Calu3 (cell line): Measurements from ENCODE around the gene SH3PXD2A. TPM values are rescaled to one million over a fixed set of nuclear protein-coding genes. Genes with fewer than 3 reads are reported as not detected.

Experiments
- BruUV-seq: library from RNA; stranded (reverse); fragments of 400-500 nt; replicated peaks from 2 replicates; lab custom pipeline; 2021; lab: Mats Ljungman, UMichigan
- CTCF ChIA-PET: fragments of 300-600 bp; sonication (Branson Sonifier 250); formaldehyde crosslinking; loops from one replicate; lab custom pipeline; 2022; ENCODE audit warnings: antibody characterized with exemption; lab: Charles Lee
- DNase-seq: peaks from one replicate; pipeline ENCODE4 v3.0.0; 2022
- H3K27ac Mint-ChIP-seq: one replicate; pipeline ENCODE4 v1.8.0; 2022; ENCODE audit warnings: mixed read lengths; ENCODE audit not compliant: unreplicated experiment
- H3K27me3 Mint-ChIP-seq: one replicate; pipeline ENCODE4 v1.8.0; 2022; ENCODE audit warnings: mixed read lengths; ENCODE audit not compliant: unreplicated experiment
- H3K36me3 Mint-ChIP-seq: one replicate; pipeline ENCODE4 v1.8.0; 2022; ENCODE audit warnings: mild to moderate bottlenecking, moderate library complexity, mixed read lengths; ENCODE audit not compliant: insufficient read depth, unreplicated experiment
- H3K4me1 Mint-ChIP-seq: one replicate; pipeline ENCODE4 v1.8.0; 2022; ENCODE audit warnings: mild to moderate bottlenecking, low read depth, mixed read lengths; ENCODE audit not compliant: unreplicated experiment
- H3K4me3 Mint-ChIP-seq: one replicate; pipeline ENCODE4 v1.8.0; 2022; ENCODE audit warnings: mild to moderate bottlenecking, low read depth, moderate library complexity, mixed read lengths; ENCODE audit not compliant: unreplicated experiment
- H3K9me3 Mint-ChIP-seq: one replicate; pipeline ENCODE4 v1.8.0; 2022; ENCODE audit warnings: low read depth, mixed read lengths; ENCODE audit not compliant: unreplicated experiment
- intact Hi-C: fragments of 100-400 bp; cut with micrococcal nuclease; formaldehyde crosslinking; loops from one replicate; pipeline ENCODE4 v1.10.0; 2022; ENCODE audit not compliant: unreplicated experiment
- total RNA-seq: library from RNA; stranded (reverse); gene quantifications from 2 replicates; pipeline ENCODE4 v1.2.3, GENCODE V29; 2022
- TF ChIP-seq, protein P1 (sequence below): fragments of 200-600 bp; IDR thresholded peaks from one replicate; pipeline ENCODE4 v1.8.0; 2022; ENCODE audit warnings: antibody characterized with exemption; ENCODE audit not compliant: unreplicated experiment

SH3PXD2A gene
- total RNA-seq, 1 experiment from 2014 or later, result 7.5 TPM

- Mint-ChIP-seq H3K9me3 (no peaks in the 10 kb centered on the region), H3K36me3 (no peaks in the 10 kb centered on the region), H3K4me1 (no peaks in the 10 kb centered on the region), H3K27me3 (peaks cover 51% of the 10 kb centered on the region), H3K27ac (no peak overlapping the region), H3K4me3 (no peak overlapping the region)
- no peak for DNase-seq
- TF ChIP-seq, protein P1, sequence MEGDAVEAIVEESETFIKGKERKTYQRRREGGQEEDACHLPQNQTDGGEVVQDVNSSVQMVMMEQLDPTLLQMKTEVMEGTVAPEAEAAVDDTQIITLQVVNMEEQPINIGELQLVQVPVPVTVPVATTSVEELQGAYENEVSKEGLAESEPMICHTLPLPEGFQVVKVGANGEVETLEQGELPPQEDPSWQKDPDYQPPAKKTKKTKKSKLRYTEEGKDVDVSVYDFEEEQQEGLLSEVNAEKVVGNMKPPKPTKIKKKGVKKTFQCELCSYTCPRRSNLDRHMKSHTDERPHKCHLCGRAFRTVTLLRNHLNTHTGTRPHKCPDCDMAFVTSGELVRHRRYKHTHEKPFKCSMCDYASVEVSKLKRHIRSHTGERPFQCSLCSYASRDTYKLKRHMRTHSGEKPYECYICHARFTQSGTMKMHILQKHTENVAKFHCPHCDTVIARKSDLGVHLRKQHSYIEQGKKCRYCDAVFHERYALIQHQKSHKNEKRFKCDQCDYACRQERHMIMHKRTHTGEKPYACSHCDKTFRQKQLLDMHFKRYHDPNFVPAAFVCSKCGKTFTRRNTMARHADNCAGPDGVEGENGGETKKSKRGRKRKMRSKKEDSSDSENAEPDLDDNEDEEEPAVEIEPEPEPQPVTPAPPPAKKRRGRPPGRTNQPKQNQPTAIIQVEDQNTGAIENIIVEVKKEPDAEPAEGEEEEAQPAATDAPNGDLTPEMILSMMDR, result no peak
- CTCF ChIA-PET, result no interaction called here
- intact Hi-C loops, result no loop called here
- no TSS peak for BruUV-seq
These were observed 294.5 kb downstream of the SH3PXD2A start for GRCh38 chr10:103560886-103561285.

GRCh38 chr10:103559776-103560175 lies 295.6 kb downstream of the SH3PXD2A start:
- peaks cover 57% of the 10 kb centered on the region for H3K27me3 Mint-ChIP-seq
- CTCF ChIA-PET, result no interaction called here
- H3K27ac Mint-ChIP-seq, result no peak overlapping the region
- BruUV-seq, result no TSS peak
- DNase-seq, result no peak
- TF ChIP-seq, protein P1, result no peak
- no peak overlapping the region for H3K4me3 Mint-ChIP-seq
- H3K36me3 Mint-ChIP-seq, result no peaks in the 10 kb centered on the region
- intact Hi-C loops, result no loop called here
- H3K4me1 Mint-ChIP-seq, result no peaks in the 10 kb centered on the region
- no peaks in the 10 kb centered on the region for H3K9me3 Mint-ChIP-seq

DNA sequence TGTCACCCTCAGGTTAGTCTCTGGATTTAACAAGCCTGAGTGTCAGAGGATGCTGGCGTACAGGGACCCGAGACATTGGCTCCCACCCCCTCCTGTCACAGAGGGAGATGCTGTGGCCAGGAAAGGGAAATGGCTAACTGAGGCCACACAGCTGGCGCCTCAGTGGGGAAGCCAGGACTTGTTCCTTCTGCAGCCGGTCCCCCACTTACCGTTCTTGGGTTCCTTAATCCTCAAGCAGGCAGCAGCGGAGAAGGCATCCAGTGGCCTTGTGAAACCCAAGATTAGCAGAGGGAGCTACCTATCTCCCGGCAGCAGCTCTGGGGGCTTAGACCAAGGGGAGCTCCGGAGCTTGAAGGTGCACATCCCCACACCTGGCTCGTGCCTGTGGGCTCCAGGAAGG lies 296.5 kb downstream of the SH3PXD2A start:
- CTCF ChIA-PET, result no interaction called here

DNA sequence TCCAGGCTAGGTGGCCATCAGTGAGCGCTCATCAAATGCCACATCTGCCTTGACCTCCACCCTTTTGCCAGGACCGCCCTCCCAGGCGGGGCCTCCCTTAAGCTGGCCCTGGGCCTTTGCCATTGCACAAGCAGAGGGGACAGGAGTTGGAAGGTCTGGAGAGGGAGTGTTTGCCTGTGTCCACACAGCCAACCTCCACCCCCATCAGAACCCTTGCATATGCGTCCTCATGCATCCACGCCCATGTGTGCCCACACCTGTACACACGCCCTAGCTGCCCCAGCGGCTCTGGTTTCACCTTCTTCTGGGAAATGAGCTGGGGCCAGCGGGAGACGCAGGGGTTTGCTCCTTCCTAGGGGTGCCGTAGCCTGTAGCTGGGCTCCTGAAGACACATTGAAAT lies 297.9 kb downstream of the SH3PXD2A start:
- TF ChIP-seq, protein P1, result no peak
- Mint-ChIP-seq H3K27ac (no peak overlapping the region), H3K9me3 (no peaks in the 10 kb centered on the region), H3K36me3 (no peaks in the 10 kb centered on the region), H3K27me3 (peaks cover 71% of the 10 kb centered on the region), H3K4me3 (no peak overlapping the region), H3K4me1 (no peaks in the 10 kb centered on the region)
- DNase-seq, result no peak
- CTCF ChIA-PET, result no interaction called here
- no TSS peak for BruUV-seq
- intact Hi-C loops, result no loop called here

More for the DNA sequence above, 296.5 kb downstream of the SH3PXD2A start:
- no peaks in the 10 kb centered on the region for H3K36me3 Mint-ChIP-seq
- H3K9me3 Mint-ChIP-seq, result no peaks in the 10 kb centered on the region
- intact Hi-C loops, result no loop called here
- BruUV-seq, result no TSS peak
- peaks cover 66% of the 10 kb centered on the region for H3K27me3 Mint-ChIP-seq
- TF ChIP-seq, protein P1, result no peak
- H3K4me3 Mint-ChIP-seq, result no peak overlapping the region
- H3K4me1 Mint-ChIP-seq, result no peaks in the 10 kb centered on the region
- no peak overlapping the region for H3K27ac Mint-ChIP-seq
- DNase-seq, result no peak
